GM18502 (cell line): ENCODE data around the gene TMEM225B.
"Not testable (repeated sequence)": the region's sequence is repeated elsewhere in the genome, so short reads cannot be mapped to it uniquely, and the experiment has no call there.

ENCODE experiments used
- ATAC-seq: cut with Tn5 transposase; IDR thresholded peaks from one replicate; pipeline ENCODE4 v1.9.1; 2021; ENCODE audit warnings: mild to moderate bottlenecking; ENCODE audit not compliant: unreplicated experiment, poor library complexity

TMEM225B gene

GRCh38 chr7:99652671-99653070, 54.6 kb downstream of the TMEM225B start:
- ATAC-seq: no peak

- not testable (repeated sequence) for ATAC-seq
These were observed 55.2 kb downstream of the TMEM225B start for GRCh38 chr7:99653269-99653668.

GRCh38 chr7:99653754-99654153, 55.7 kb downstream of the TMEM225B start:
- ATAC-seq: no peak

GRCh38 chr7:99654626-99655025, 56.6 kb downstream of the TMEM225B start:
- ATAC-seq: not testable (repeated sequence)

- ATAC-seq: not testable (repeated sequence)
These were observed 59.8 kb downstream of the TMEM225B start for GRCh38 chr7:99657879-99658278.
